GM10847 (cell line): Measurements from ENCODE around the gene FBXL7.

Experiments
- POLR2A ChIP-seq: IDR thresholded peaks from 2 replicates; pipeline ENCODE4 v1.6.1; 2011; ENCODE audit not compliant: insufficient read length; ENCODE audit errors: extremely low read depth

The FBXL7 gene

GRCh38 chr5:15585128-15585527, 85.1 kb downstream of the FBXL7 start:
- no peak for TF ChIP-seq POLR2A

GRCh38 chr5:15585841-15586591, 86.0 kb downstream of the FBXL7 start:
- no peak for TF ChIP-seq POLR2A

GRCh38 chr5:15587916-15588315, 87.9 kb downstream of the FBXL7 start:
- no peak for TF ChIP-seq POLR2A

- no peak for TF ChIP-seq POLR2A
Observed at GRCh38 chr5:15592728-15593127, 92.7 kb downstream of the FBXL7 start.

GRCh38 chr5:15594977-15595568, 95.1 kb downstream of the FBXL7 start:
- no peak for TF ChIP-seq POLR2A

GRCh38 chr5:15595929-15596328, 95.9 kb downstream of the FBXL7 start:
- TF ChIP-seq POLR2A: no peak

- no peak for TF ChIP-seq POLR2A
Observed at GRCh38 chr5:15596936-15597335, 97.0 kb downstream of the FBXL7 start.

GRCh38 chr5:15597804-15598203, 97.8 kb downstream of the FBXL7 start:
- no peak for TF ChIP-seq POLR2A

GRCh38 chr5:15598294-15598902, 98.4 kb downstream of the FBXL7 start:
- TF ChIP-seq POLR2A: no peak

GRCh38 chr5:15600035-15600434, 100.1 kb downstream of the FBXL7 start:
- TF ChIP-seq POLR2A: no peak

GRCh38 chr5:15601274-15601673, 101.3 kb downstream of the FBXL7 start:
- TF ChIP-seq POLR2A: no peak

- TF ChIP-seq POLR2A: no peak
Observed at GRCh38 chr5:15601853-15602252, 101.9 kb downstream of the FBXL7 start.

GRCh38 chr5:15604986-15605385, 105.0 kb downstream of the FBXL7 start:
- no peak for TF ChIP-seq POLR2A

- TF ChIP-seq POLR2A: no peak
Observed at GRCh38 chr5:15606197-15606596, 106.2 kb downstream of the FBXL7 start.

GRCh38 chr5:15607076-15607475, 107.1 kb downstream of the FBXL7 start:
- TF ChIP-seq POLR2A: no peak

GRCh38 chr5:15609076-15609725, 109.2 kb downstream of the FBXL7 start:
- TF ChIP-seq POLR2A: no peak

- TF ChIP-seq POLR2A: no peak
Observed at GRCh38 chr5:15610216-15610615, 110.2 kb downstream of the FBXL7 start.

- TF ChIP-seq POLR2A: no peak
Observed at GRCh38 chr5:15611008-15611407, 111.0 kb downstream of the FBXL7 start.
